SK-N-SH (cell line): ENCODE data around the gene TUBB1. TPM values are rescaled to one million over a fixed set of nuclear protein-coding genes. Genes with fewer than 3 reads are reported as not detected.
A peak's percentile ranks its signal among the peaks of the same experiment; 100 is the strongest.

ENCODE experiments used
- CTCF ChIA-PET: fragments of 300-600, 350-600 bp; formaldehyde crosslinking; extraction: SDS; loops from one replicate; lab custom pipeline; 2021; lab: Yijun Ruan, JAX
- POLR2A ChIA-PET: fragments of 350-600 bp; sonication (Branson Sonifier 250); formaldehyde crosslinking; extraction: SDS; loops from one replicate; lab custom pipeline; 2020; ENCODE audit warnings: antibody characterized with exemption, inconsistent platforms; lab: Yijun Ruan, JAX
- DNase-seq: peaks from one replicate; pipeline ENCODE4 v3.0.0; 2012
- H2AFZ ChIP-seq: fragments of 200-600 bp; sonication (generic); 2 replicates; pipeline ENCODE4 v1.8.1; 2016; ENCODE audit warnings: antibody characterized with exemption, mild to moderate bottlenecking, low read depth
- H3F3A ChIP-seq: fragments of 200-600 bp; sonication (generic); replicated peaks from 2 replicates; pipeline ENCODE3; 2016; ENCODE audit warnings: antibody characterized with exemption, mild to moderate bottlenecking; ENCODE audit not compliant: insufficient read depth
- H3K27ac ChIP-seq, 2 experiments: fragments of 200-500 bp in 1 of 2; fragments of 200-600 bp in 1 of 2; sonication (Bioruptor generic) in 1 of 2; sonication (generic), shearing (Covaris generic) in 1 of 2; 2 replicates each; pipeline versions ENCODE4 v1.5.1 to v1.6.1; 2014 to 2016; ENCODE audit warnings: low read depth in 2 of 2, inconsistent platforms in 1 of 2, low read length in 1 of 2, mild to moderate bottlenecking in 1 of 2, mixed read lengths in 1 of 2
- H3K27me3 ChIP-seq: fragments of 200-600 bp; sonication (generic), shearing (Covaris generic); 2 replicates; pipeline ENCODE4 v1.6.1; 2016; ENCODE audit warnings: mixed run types; ENCODE audit not compliant: insufficient read depth
- H3K36me3 ChIP-seq, 2 experiments: fragments of 200-500 bp in 1 of 2; fragments of 200-600 bp in 1 of 2; sonication (Bioruptor generic) in 1 of 2; sonication (generic) in 1 of 2; replicated peaks in 1 of 2; 2 replicates each; pipeline versions ENCODE3 to v1.5.1; 2014 to 2016; ENCODE audit warnings: low read length in 1 of 2, mild to moderate bottlenecking in 1 of 2; ENCODE audit not compliant: insufficient read depth in 2 of 2, control insufficient read depth in 1 of 2
- H3K4me1 ChIP-seq, 2 experiments: fragments of 200-500 bp in 1 of 2; fragments of 200-600 bp in 1 of 2; sonication (Bioruptor generic) in 1 of 2; sonication (generic), shearing (Covaris generic) in 1 of 2; 2 replicates each; pipeline versions ENCODE4 v1.5.1 to v1.6.1; 2014 to 2016; ENCODE audit warnings: low read depth in 1 of 2, low read length in 1 of 2, mixed run types in 1 of 2; ENCODE audit not compliant: insufficient read depth in 2 of 2, control insufficient read depth in 1 of 2
- H3K4me2 ChIP-seq: fragments of 200-600 bp; sonication (generic), shearing (Covaris generic); 2 replicates; pipeline ENCODE4 v1.6.1; 2017; ENCODE audit warnings: mixed run types
- H3K4me3 ChIP-seq, 2 experiments: fragments of 200-500 bp in 1 of 2; fragments of 200-600 bp in 1 of 2; sonication (Bioruptor generic) in 1 of 2; sonication (generic), shearing (Covaris generic) in 1 of 2; 2 replicates each; pipeline versions ENCODE4 v1.5.1 to v1.8.1; 2014 to 2016; ENCODE audit warnings: low read depth in 2 of 2, inconsistent platforms in 1 of 2, low read length in 1 of 2, mild to moderate bottlenecking in 1 of 2, mixed read lengths in 1 of 2, moderate library complexity in 1 of 2
- H3K79me2 ChIP-seq: fragments of 200-600 bp; sonication (generic); 2 replicates; pipeline ENCODE4 v1.8.1; 2017; ENCODE audit warnings: mild to moderate bottlenecking; ENCODE audit not compliant: insufficient read depth
- H3K9ac ChIP-seq: fragments of 200-600 bp; sonication (generic); 2 replicates; pipeline ENCODE4 v1.6.1; 2017; ENCODE audit warnings: mixed run types
- H3K9me2 ChIP-seq: fragments of 200-600 bp; sonication (generic); 2 replicates; pipeline ENCODE4 v1.6.1; 2017; ENCODE audit warnings: mixed run types
- H3K9me3 ChIP-seq: fragments of 200-600 bp; sonication (generic); 2 replicates; pipeline ENCODE4 v1.6.1; 2017; ENCODE audit warnings: mixed run types, mild to moderate bottlenecking, moderate library complexity
- H4K20me1 ChIP-seq: fragments of 200-600 bp; sonication (generic); 2 replicates; pipeline ENCODE4 v1.6.1; 2017; ENCODE audit warnings: mild to moderate bottlenecking, mixed run types; ENCODE audit not compliant: insufficient read depth
- CHD2 ChIP-seq: fragments of 150-350 bp; IDR thresholded peaks from 2 replicates; pipeline ENCODE4 v1.6.1; 2018; ENCODE audit warnings: low read length; ENCODE audit not compliant: partially characterized antibody
- ELF1 ChIP-seq: IDR thresholded peaks from 2 replicates; pipeline ENCODE4 v1.4.0; 2012
- FOXM1 ChIP-seq: IDR thresholded peaks from 2 replicates; pipeline ENCODE4 v1.4.0; 2012; ENCODE audit warnings: low read depth, mild to moderate bottlenecking
- GABPA ChIP-seq: IDR thresholded peaks from 2 replicates; pipeline ENCODE4 v1.4.0; 2012; ENCODE audit warnings: low read depth, mild to moderate bottlenecking
- GATA2 ChIP-seq: sonication (generic); formaldehyde crosslinking; IDR thresholded peaks from 2 replicates; pipeline ENCODE4 v1.5.0; 2020; ENCODE audit warnings: mild to moderate bottlenecking, missing genetic modification reagents
- RAD21 ChIP-seq: IDR thresholded peaks from 2 replicates; pipeline ENCODE4 v1.6.1; 2012; ENCODE audit warnings: mild to moderate bottlenecking, low read length
- SMC3 ChIP-seq: IDR thresholded peaks from 2 replicates; pipeline ENCODE4 v1.6.1; 2012; ENCODE audit warnings: low read depth, low read length, improper control_type of control experiment
- TAF1 ChIP-seq: IDR thresholded peaks from 2 replicates; pipeline ENCODE4 v1.6.1; 2012; ENCODE audit warnings: low read depth, mild to moderate bottlenecking, low read length, moderate library complexity, borderline replicate concordance
- YY1 ChIP-seq: IDR thresholded peaks from 2 replicates; pipeline ENCODE4 v1.4.0; 2012; ENCODE audit warnings: low read depth, mild to moderate bottlenecking
- WGBS: methylation state at CpG from one replicate; pipeline ENCODE4 v1.1.6; 2017; ENCODE audit warnings: low lambda C conversion rate; 5-methylcytosine and 5-hydroxymethylcytosine counted together
- polyA plus RNA-seq, 3 experiments: library from polyadenylated mRNA; depleted of rRNA; stranded (reverse); fragments of >200 nt; gene quantifications; 2 replicates each; pipeline ENCODE4 v1.2.3, GENCODE V29; 2012
- TF ChIP-seq, protein P1 (sequence below): IDR thresholded peaks from 2 replicates; pipeline ENCODE4 v1.4.0; 2012; ENCODE audit warnings: low read depth
- TF ChIP-seq, protein P2 (sequence below): fragments of 150-350 bp; IDR thresholded peaks from 2 replicates; pipeline ENCODE4 v1.6.1; 2017; ENCODE audit warnings: antibody characterized with exemption, low read length, low read depth, borderline replicate concordance
- TF ChIP-seq, protein P3 (sequence below): IDR thresholded peaks from 2 replicates; pipeline ENCODE4; 2012

TUBB1 gene
- polyA plus RNA-seq, 1 of the 3 experiments (the other 2 are of a cell fraction), result not detected

DNA sequence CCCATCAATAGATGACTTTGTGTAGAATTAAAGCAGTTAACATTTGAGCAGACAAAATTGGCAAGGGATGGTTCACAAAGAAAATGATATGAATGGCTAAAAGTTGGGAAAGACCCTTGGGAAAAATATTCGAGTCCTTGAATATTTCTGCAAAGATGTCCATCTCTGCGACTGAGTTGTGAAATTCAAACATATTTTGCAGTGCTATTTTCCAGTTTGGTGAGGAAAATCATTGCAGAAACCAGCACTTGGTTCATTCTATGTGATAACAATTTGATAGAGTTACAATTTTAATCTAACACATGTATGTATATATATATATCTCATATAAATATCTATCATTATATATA, 29.4 kb downstream of the TUBB1 start:
- H3K27ac ChIP-seq, result no peak overlapping the region
- WGBS, result 63% methylated on average over 2 of the region's 2 CpGs
- CTCF ChIA-PET, result no interaction called here
- TF ChIP-seq TAF1, result no peak
- no peak for TF ChIP-seq YY1
- TF ChIP-seq, protein P1, sequence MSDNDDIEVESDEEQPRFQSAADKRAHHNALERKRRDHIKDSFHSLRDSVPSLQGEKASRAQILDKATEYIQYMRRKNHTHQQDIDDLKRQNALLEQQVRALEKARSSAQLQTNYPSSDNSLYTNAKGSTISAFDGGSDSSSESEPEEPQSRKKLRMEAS, result no peak
- TF ChIP-seq GATA2 (CRISPR knock-in tag), result no peak
- no peak for TF ChIP-seq RAD21
- no peak for TF ChIP-seq SMC3
- DNase-seq, result no peak
- no peaks in the 10 kb centered on the region for H3K36me3 ChIP-seq
- H2AFZ ChIP-seq, result no peak overlapping the region
- H3K27me3 ChIP-seq, result no peaks in the 10 kb centered on the region
- H4K20me1 ChIP-seq, result no peaks in the 10 kb centered on the region
- no peaks in the 10 kb centered on the region for H3K9me3 ChIP-seq
- no peaks in the 10 kb centered on the region for H3F3A ChIP-seq
- H3K4me2 ChIP-seq, result peak overlapping the region; percentile 15
- POLR2A ChIA-PET, result no interaction called here
- no peaks in the 10 kb centered on the region for H3K9me2 ChIP-seq
- peaks cover 0 to 2% of the 10 kb centered on the region in 2 experiments; a peak in 1 of 4 replicates for H3K4me1 ChIP-seq
- H3K4me3 ChIP-seq, result no peak overlapping the region; a peak in 1 of 4 replicates
- no peak overlapping the region for H3K9ac ChIP-seq
- no peaks in the 10 kb centered on the region for H3K79me2 ChIP-seq

DNA sequence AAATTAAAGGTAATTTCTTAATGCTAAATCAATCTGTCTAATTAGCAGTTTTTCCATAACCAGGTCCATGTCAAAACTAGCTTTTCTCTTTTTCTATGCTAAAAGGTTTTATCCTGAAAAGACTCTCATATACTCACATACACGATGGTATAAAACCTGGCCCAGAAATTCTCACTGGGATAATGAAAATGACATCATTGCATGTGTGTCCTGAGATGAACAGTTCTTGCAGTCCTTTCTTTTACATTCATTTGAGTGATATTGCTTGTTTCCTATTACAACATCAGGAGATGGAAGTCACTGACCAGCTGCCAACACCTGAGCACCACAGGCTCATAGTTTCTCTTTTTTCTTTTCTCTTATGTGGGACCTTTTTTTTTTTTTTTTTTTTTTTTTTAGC, 31.2 kb downstream of the TUBB1 start:
- CTCF ChIA-PET, result interaction anchor here (0.7 to 2.6 kb wide), 3 partner anchors 32 to 405 kb away, joined by 3 to 8 read pairs (median 3); no protein-coding TSS in a partner anchor
- Histone ChIP-seq H4K20me1 (no peaks in the 10 kb centered on the region), H3K9me3 (no peaks in the 10 kb centered on the region), H3K9ac (no peak overlapping the region), H3K27me3 (no peaks in the 10 kb centered on the region), H3K4me1 (peaks cover 0 to 1% of the 10 kb centered on the region in 2 experiments; a peak in 1 of 4 replicates), H3K4me2 (no peak overlapping the region), H3K36me3 (no peaks in the 10 kb centered on the region), H3K4me3 (no peak overlapping the region), H2AFZ (no peak overlapping the region), H3K27ac (no peak overlapping the region), H3F3A (no peaks in the 10 kb centered on the region), H3K79me2 (no peaks in the 10 kb centered on the region), H3K9me2 (no peaks in the 10 kb centered on the region)
- POLR2A ChIA-PET, result no interaction called here
- 46% methylated on average over 1 of the region's 1 CpG for whole genome bisulfite sequencing
- no peak for DNase-seq
- no peak for TF ChIP-seq FOXM1
- TF ChIP-seq CHD2, result no peak
- TF ChIP-seq, protein P2, sequence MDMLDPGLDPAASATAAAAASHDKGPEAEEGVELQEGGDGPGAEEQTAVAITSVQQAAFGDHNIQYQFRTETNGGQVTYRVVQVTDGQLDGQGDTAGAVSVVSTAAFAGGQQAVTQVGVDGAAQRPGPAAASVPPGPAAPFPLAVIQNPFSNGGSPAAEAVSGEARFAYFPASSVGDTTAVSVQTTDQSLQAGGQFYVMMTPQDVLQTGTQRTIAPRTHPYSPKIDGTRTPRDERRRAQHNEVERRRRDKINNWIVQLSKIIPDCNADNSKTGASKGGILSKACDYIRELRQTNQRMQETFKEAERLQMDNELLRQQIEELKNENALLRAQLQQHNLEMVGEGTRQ, result no peak
- TF ChIP-seq ELF1, result no peak
- TF ChIP-seq GABPA, result no peak
- TF ChIP-seq, protein P3, sequence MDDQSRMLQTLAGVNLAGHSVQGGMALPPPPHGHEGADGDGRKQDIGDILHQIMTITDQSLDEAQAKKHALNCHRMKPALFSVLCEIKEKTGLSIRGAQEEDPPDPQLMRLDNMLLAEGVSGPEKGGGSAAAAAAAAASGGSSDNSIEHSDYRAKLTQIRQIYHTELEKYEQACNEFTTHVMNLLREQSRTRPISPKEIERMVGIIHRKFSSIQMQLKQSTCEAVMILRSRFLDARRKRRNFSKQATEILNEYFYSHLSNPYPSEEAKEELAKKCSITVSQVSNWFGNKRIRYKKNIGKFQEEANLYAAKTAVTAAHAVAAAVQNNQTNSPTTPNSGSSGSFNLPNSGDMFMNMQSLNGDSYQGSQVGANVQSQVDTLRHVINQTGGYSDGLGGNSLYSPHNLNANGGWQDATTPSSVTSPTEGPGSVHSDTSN, result no peak
- TF ChIP-seq SMC3, result no peak
